ENCODE results near the gene PSMB2.

Gene PSMB2

DNA sequence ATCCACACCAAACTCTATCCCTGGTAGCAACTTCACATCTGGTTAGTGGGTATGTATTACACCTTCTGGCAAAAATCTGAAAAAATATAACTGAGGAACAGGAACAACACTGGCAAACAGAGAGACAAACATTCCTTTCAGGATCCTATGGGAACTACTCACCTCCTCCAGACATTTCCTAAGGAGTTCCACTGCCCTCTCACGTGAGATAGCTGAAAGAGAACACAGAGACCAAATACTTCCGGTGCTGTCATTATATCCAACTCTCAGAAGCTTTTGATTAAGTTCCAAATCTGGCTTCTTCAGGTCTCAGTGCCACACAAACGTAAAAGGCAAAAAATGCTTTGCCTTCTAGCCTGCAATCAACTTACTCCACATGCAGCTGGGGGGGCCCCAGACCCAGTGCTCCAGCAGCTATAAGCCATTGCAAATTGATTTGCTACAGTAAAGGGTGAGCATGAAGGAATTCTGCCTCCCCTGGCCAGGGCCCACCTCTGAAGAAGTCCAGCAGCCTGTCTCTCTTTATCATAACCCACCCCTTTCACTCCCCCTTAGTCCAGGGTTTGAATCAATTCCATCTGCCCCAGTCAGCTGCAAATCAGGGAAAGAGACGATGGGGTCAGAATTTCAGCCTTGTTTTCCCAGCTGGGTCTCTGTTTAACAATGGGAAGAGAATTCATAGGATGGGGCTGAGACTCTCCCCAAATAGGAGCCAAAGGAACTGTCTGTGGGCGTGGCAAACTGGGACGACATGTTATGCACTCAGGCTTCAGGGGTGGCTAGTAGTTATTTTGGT, 36.1 kb downstream of the PSMB2 start:
- no peak overlapping the region for H3K27ac ChIP-seq (ENCODE audit: poor library complexity, severe bottlenecking)
- TF ChIP-seq CTCF (IDR thresholded peaks at IDR 0.05; ENCODE audit: poor library complexity, severe bottlenecking), result no peak

DNA sequence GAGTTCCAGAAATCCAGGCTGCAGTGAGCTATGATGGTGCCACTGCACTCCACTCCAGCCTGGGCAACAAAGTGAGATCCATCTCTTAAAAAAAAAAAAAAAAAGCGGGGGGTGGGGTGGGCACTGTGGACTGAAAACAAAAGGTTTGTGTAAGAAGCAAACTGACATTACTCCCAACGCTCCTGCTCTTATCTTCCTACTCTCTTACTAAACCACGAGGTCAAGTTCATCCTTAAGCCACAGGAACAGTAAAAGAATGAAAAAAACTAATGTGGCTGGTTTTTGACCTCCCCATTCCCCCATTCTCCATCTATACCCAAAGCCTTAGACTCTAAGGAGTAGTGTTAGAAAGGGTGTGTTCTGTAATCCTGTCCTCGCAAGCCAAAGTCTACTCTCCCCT, 37.4 kb downstream of the PSMB2 start:
- Histone ChIP-seq H3K36me3 (ENCODE audit: low read depth) (peaks cover 75% of the 10 kb centered on the region), H3K27ac (ENCODE audit: poor library complexity, severe bottlenecking) (no peak overlapping the region), H3K9me3 (ENCODE audit: severe bottlenecking) (no peaks in the 10 kb centered on the region), H3K4me3 (ENCODE audit: severe bottlenecking) (no peak overlapping the region), H3K4me1 (ENCODE audit: insufficient read depth, poor library complexity, severe bottlenecking) (no peaks in the 10 kb centered on the region), H3K27me3 (ENCODE audit: insufficient read depth, poor library complexity, severe bottlenecking) (no peaks in the 10 kb centered on the region)
- no peak for ATAC-seq (ENCODE audit: low read depth)
- no peak for TF ChIP-seq CTCF (IDR thresholded peaks at IDR 0.05; ENCODE audit: poor library complexity, severe bottlenecking)
- DNase-seq (ENCODE audit: low spot score), result no peak

More for the DNA sequence above, 36.1 kb downstream of the PSMB2 start:
- no peaks in the 10 kb centered on the region for H3K27me3 ChIP-seq (ENCODE audit: insufficient read depth, poor library complexity, severe bottlenecking)
- no peaks in the 10 kb centered on the region for H3K4me1 ChIP-seq (ENCODE audit: insufficient read depth, poor library complexity, severe bottlenecking)
- ATAC-seq (ENCODE audit: low read depth), result no peak
- H3K9me3 ChIP-seq (ENCODE audit: severe bottlenecking), result no peaks in the 10 kb centered on the region
- no peak overlapping the region for H3K4me3 ChIP-seq (ENCODE audit: severe bottlenecking)
- H3K36me3 ChIP-seq (ENCODE audit: low read depth), result peaks cover 86% of the 10 kb centered on the region
- DNase-seq (ENCODE audit: low spot score), result no peak

- H3K4me1 ChIP-seq (ENCODE audit: insufficient read depth, poor library complexity, severe bottlenecking), result no peaks in the 10 kb centered on the region
- no peak for ATAC-seq (ENCODE audit: low read depth)
- no peak overlapping the region for H3K27ac ChIP-seq (ENCODE audit: poor library complexity, severe bottlenecking)
- no peak for TF ChIP-seq CTCF (IDR thresholded peaks at IDR 0.05; ENCODE audit: poor library complexity, severe bottlenecking)
- peaks cover 71% of the 10 kb centered on the region for H3K36me3 ChIP-seq (ENCODE audit: low read depth)
- H3K9me3 ChIP-seq (ENCODE audit: severe bottlenecking), result no peaks in the 10 kb centered on the region
- H3K27me3 ChIP-seq (ENCODE audit: insufficient read depth, poor library complexity, severe bottlenecking), result no peaks in the 10 kb centered on the region
- H3K4me3 ChIP-seq (ENCODE audit: severe bottlenecking), result no peak overlapping the region
- DNase-seq (ENCODE audit: low spot score), result no peak
Measured at GRCh38 chr1:35603468-35603867, 37.9 kb downstream of the PSMB2 start.

- no peaks in the 10 kb centered on the region for H3K4me1 ChIP-seq (ENCODE audit: insufficient read depth, poor library complexity, severe bottlenecking)
- H3K27ac ChIP-seq (ENCODE audit: poor library complexity, severe bottlenecking), result no peak overlapping the region
- ATAC-seq (ENCODE audit: low read depth) (no peak), DNase-seq (ENCODE audit: low spot score) (no peak)
- TF ChIP-seq CTCF (IDR thresholded peaks at IDR 0.05; ENCODE audit: poor library complexity, severe bottlenecking), result no peak
- no peak overlapping the region for H3K4me3 ChIP-seq (ENCODE audit: severe bottlenecking)
- H3K27me3 ChIP-seq (ENCODE audit: insufficient read depth, poor library complexity, severe bottlenecking), result no peaks in the 10 kb centered on the region
- H3K9me3 ChIP-seq (ENCODE audit: severe bottlenecking), result no peaks in the 10 kb centered on the region
- peaks cover 45% of the 10 kb centered on the region for H3K36me3 ChIP-seq (ENCODE audit: low read depth)
Measured at GRCh38 chr1:35600593-35600992, 40.7 kb downstream of the PSMB2 start.

GRCh38 chr1:35599411-35599810, 41.9 kb downstream of the PSMB2 start:
- peaks cover 33% of the 10 kb centered on the region for H3K36me3 ChIP-seq (ENCODE audit: low read depth)
- ATAC-seq (ENCODE audit: low read depth) (no peak), DNase-seq (ENCODE audit: low spot score) (no peak)
- no peaks in the 10 kb centered on the region for H3K9me3 ChIP-seq (ENCODE audit: severe bottlenecking)
- no peak for TF ChIP-seq CTCF (IDR thresholded peaks at IDR 0.05; ENCODE audit: poor library complexity, severe bottlenecking)
- H3K4me3 ChIP-seq (ENCODE audit: severe bottlenecking), result no peak overlapping the region
- H3K27ac ChIP-seq (ENCODE audit: poor library complexity, severe bottlenecking), result no peak overlapping the region
- no peaks in the 10 kb centered on the region for H3K4me1 ChIP-seq (ENCODE audit: insufficient read depth, poor library complexity, severe bottlenecking)
- no peaks in the 10 kb centered on the region for H3K27me3 ChIP-seq (ENCODE audit: insufficient read depth, poor library complexity, severe bottlenecking)
